Cardiac fibroblast (primary cell): Measurements from ENCODE around the gene SNORC.

ENCODE experiments used
- DNase-seq, 2 donors: peaks; one replicate each; pipeline versions ENCODE4 v3.0.0 to v3.0.0-alpha.2; 2010; ENCODE audit warnings: low read depth in 2 of 2
- H3K4me3 ChIP-seq, 2 donors: replicated peaks in 1 of 2; 1 replicate in 1 of 2; 2 replicates in 1 of 2; pipeline ENCODE4 v1.5.1; 2011; ENCODE audit warnings: low read depth in 2 of 2, low read length in 2 of 2, mild to moderate bottlenecking in 2 of 2, moderate library complexity in 1 of 2
- TF ChIP-seq, protein P1 (sequence below): IDR thresholded peaks from one replicate; pipeline ENCODE4 v1.5.1; 2011; ENCODE audit warnings: low read depth, mild to moderate bottlenecking, low read length, inconsistent platforms

SNORC gene

DNA sequence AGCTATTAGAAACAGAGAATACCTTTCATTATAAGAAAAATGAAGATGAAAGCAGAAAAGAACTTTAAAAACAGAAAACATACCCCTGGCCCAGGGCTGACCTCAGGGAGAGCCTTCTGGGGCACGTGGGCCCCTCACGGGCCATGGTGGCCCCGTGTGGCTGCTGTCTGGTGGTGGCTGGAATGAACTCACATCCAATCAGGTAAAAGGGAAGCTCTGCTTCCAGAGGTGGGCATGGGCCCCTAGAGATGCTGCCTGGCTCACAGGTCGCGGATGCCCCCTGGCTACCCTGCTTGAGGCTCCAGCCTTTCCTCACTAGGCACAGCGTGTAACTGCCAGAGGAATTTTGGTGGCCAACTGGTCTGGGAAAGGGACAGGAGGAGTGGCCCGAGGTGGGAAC, 16.6 kb downstream of the SNORC start:
- no peak for DNase-seq
- H3K4me3 ChIP-seq = no peak overlapping the region
- TF ChIP-seq, protein P1, sequence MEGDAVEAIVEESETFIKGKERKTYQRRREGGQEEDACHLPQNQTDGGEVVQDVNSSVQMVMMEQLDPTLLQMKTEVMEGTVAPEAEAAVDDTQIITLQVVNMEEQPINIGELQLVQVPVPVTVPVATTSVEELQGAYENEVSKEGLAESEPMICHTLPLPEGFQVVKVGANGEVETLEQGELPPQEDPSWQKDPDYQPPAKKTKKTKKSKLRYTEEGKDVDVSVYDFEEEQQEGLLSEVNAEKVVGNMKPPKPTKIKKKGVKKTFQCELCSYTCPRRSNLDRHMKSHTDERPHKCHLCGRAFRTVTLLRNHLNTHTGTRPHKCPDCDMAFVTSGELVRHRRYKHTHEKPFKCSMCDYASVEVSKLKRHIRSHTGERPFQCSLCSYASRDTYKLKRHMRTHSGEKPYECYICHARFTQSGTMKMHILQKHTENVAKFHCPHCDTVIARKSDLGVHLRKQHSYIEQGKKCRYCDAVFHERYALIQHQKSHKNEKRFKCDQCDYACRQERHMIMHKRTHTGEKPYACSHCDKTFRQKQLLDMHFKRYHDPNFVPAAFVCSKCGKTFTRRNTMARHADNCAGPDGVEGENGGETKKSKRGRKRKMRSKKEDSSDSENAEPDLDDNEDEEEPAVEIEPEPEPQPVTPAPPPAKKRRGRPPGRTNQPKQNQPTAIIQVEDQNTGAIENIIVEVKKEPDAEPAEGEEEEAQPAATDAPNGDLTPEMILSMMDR = no peak

DNA sequence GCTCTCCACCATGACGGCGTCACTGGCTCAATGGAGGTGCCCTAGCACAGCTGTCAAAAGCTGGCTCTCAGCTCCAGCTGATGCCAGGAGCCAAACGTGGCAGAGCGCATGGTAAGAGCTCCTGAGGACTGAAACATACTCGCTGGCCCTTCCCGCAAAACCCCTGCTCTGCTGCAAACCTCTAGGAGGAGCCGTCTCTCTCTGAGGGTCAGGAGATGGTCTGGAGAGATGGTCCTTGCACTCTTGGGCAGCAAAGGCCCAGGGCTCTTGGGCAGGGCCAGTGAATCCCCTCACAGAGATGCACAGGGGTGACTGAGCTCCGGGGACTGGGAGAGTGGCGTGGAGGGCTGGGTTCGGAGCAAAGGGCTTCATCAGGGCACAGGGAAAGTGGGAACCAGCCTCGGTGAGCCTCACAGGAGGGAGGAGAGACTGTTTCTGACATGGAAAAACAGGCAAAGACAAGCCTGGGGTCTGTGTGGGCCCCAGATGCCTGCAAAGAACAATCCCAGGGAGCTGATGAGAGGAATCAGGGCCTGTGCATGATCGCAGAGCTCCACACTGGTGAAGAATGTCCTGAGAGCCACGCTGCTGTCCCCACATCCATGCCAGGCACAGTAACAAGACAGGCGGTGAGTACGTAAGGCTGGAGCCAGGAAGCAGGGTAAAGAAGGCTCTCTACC, 17.2 kb downstream of the SNORC start:
- DNase-seq = no peak
- H3K4me3 ChIP-seq = no peak overlapping the region
- TF ChIP-seq, protein P1 = peak; percentile 23

DNA sequence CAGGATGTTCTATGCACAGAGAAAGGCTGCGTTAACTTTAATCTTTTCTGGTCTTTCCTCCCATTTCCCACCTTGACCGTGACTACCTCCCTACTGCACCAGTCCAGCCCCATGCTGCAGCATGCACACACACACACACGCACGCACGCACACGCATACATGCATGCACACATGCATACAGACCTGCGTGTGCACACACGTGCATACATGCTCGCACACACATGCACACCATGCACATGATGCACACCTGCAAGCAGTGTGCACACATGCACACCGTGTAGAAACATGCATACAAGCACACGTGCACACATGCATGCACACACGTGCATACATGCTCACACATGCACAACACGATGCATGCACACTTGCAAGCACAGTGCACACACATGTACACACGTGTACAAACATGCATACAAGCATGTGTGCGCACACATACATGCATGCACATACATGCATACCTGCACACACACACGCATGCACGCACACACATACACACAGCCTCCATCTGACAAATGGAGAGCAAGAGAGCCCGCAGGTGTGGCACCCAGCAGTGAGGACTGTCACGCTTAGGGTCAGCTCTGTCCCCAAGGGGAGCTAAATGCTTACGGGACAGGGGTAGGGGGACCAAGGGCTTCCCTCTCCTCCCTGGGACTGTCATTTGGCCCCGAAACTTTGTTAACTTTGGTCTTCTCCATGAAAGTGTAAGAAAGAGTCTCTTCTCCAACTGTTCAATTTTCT, 18.2 kb downstream of the SNORC start:
- DNase-seq = no peak
- TF ChIP-seq, protein P1 = no peak
- H3K4me3 ChIP-seq = no peak overlapping the region

DNA sequence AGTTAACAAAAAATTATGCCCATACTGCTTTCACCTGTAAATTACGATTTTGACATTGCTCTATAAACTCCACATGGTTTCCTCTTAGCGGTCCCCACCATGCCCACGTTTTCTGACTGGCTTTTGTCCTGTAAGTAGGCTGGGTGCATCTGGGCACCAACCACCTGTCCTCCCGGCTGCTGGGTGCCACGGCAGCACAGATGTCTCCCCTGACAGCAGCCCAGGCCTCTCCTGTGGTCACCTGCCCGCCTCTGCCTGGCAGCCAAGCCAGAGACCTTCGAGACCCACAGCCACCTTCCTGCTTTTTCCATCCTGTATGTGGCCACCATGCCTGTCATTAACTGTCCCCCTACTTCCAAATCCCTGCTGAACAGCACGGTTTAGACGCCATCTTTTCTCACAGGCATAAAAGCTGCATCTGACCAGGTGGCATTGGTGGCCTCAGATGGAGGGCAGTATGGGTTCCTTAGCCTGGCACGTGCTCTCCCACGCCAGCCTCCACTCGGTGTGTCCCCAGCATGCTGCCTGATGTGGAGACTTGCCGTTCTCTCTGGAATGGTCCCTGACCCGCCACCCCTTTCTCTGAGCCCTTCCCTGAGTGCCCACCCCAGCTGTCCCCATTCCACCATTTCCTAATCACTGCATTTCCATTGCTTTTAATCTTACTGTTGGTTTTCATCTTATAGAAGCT, 18.9 kb downstream of the SNORC start:
- no peak for DNase-seq
- TF ChIP-seq, protein P1 = no peak
- H3K4me3 ChIP-seq = no peak overlapping the region

DNA sequence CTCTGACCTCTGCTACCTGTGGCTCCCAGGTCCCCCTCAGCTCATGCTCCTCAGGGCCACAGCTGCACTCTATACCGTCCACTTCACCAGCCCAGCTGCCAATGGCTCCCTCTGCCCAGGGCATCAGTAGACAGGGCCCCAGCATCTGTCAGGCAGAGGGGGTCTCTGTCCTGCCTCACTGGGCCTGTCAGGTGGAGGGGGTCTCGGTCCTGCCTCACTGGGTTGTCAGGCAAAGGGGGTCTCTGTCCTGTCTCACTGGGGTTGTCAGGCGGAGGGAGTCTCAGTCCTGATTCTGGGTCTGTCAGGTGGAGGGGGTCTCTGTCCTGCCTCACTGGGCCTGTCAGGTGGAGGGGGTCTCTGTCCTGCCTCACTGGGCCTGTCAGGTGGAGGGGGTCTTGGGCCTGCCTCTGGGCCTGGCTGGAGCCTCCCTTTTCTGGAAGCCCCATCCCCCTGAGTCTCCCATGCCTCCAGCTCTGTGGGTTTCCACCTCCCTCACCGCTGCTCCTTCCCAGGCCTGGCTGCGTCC, 19.9 kb downstream of the SNORC start:
- H3K4me3 ChIP-seq = no peak overlapping the region
- DNase-seq = no peak
- TF ChIP-seq, protein P1 = no peak

DNA sequence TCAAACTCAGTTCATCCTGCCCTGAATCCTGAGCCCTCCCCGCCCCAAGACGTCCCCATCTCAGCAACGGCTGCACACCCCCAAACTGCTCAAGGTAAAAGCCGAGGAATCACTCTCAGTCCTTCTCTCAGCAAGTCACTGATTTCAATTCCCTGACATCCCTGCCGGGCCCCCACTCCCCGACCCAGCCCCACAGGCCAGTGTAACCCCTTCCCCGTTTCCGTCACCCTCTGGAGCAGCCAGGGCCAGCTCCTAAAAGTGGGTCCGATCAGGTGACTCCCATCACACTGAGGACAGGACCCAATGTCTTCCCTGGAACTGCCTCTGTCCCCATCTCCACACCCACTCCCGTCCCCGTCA, 20.5 kb downstream of the SNORC start:
- TF ChIP-seq, protein P1 = no peak
- DNase-seq = no peak
- no peak overlapping the region for H3K4me3 ChIP-seq
